Measurements from ENCODE around the gene GLMN.

The GLMN gene
- total RNA-seq, result 9.4 reads per million, percentile 30 among the genes with 10 or more reads in this experiment

DNA sequence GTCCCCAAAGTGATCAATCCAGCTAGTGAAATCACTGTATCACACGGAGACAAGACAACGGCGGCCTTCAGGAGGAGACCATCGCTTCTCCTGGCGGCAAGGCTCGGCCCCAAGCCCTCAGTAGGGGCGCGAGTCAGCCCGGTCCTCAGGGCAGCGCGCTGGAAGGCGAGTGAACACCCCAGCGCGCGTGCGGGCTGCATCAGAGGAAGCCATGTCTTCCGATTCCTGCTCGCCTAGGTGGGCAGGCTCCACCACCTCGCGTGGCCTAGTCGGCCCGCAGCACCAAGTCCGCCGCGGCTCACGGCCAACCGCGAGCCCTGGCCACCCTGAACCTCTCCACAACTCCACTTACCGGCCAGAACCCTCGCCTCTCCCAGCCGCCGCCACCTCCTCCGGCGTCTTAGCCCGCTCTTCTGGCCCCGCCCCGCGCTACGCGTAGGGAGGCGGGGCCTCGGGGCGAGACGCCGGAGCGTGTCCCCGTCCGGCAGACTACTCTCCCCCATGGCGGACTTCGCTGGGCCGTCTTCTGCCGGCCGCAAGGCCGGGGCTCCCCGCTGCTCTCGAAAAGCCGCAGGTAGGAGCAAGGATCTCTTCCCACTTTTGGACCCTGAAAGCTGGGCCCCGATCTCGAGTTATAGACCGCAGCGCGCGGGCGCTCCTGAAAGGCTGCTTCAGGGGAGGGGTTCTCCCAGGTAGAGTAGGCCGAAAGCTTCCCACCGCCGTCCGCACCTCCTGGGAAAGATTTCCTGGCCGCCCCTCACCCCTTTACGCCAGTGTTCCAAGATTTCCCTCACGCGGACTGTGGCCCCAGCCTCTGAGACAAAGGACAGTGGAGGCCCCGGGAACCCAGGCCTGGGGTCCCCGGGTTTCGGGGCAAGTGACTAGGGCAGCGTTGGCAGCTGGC is at the start of gene GLMN, which contains the start of gene RPAP2:
GLMN (minus strand) TSS at position 415 of the 904 bp plus-strand sequence. CDS start 988 bp downstream, outside the sequence.
RPAP2 (plus strand) TSS at position 487 of the 904 bp plus-strand sequence; CDS start at position 502, 15 bp downstream.
- DNase-seq, result peak; percentile 57

DNA sequence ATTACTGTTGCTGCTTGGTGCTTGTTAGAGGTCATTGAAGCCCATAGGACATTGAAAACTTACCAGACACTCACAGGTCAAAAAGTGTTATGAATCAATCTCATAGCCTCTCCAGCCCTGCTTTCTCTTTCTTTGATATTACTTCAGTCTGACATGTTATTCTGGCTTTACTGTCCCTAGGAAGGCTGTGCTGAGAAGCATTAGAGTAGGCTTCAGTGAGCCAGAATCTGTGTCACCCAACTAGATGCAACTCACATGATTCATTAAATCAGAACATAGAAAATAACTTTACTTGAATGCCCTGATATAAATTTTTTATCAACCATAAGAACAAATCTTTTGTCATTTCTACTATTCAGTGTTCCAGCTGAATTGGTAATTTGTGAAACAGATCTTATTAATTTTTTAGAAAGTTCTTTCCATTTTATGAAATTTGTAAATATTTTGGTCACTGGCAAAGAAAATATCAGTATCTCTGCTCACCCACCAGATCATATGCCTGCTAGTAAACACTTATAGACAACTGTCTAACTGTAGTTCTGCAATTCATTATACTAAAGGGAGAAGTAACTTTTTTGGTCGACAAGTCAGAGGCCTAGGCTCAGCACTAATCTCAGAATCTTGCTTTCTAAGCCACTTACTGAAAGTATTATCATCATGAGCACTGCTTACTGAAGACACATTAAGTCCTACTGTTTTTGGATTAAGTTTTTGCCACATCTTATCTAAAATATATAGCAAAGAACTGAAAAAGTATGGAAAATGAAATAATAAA is 48.3 kb upstream of the GLMN start:
- no peak for DNase-seq

GRCh38 chr1:92343061-92343460 is 44.3 kb upstream of the GLMN start:
- no peak for DNase-seq

- DNase-seq, result no peak
These were observed 43.6 kb upstream of the GLMN start for GRCh38 chr1:92342401-92342800.

DNA sequence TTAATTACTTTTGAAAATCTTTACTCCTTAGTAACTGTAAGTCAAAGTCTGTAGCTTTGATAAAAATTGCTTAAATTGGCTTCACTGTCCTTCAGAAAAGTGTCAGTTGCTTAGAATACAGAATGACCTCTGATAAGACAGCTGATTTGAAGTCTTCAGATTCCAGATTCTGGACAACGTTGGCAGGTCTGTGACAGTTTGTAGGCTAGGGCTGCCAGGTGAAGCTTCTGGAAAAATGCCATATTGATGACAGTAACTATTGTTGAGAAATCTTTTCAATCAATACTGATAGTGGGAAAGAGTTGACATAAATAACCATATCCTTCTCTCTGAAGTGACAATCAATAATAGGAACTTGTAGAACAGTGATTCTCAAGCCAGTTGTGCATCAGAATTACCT is 41.4 kb upstream of the GLMN start:
- no peak for DNase-seq

DNA sequence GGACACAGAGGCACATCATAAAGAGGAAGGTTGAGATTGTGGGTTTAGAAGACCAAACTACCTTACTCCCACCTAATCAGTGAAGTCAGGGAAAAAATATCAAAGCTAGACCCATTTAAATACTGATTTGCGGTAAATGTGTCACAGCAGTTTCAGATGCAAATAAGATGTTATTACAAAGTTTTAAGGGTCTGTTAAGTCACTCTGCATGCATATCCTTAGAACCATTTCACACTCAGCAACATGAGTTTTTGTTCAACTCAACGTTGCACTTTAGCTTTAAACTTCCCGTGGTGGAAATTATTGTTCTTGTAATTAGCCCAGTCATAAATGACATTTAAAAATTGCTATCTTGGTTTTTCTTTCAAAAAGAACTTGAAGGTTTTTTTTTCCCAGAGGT is 34.9 kb upstream of the GLMN start:
- no peak for DNase-seq

GRCh38 chr1:92329347-92330129 is 30.8 kb upstream of the GLMN start:
- no peak for DNase-seq

DNA sequence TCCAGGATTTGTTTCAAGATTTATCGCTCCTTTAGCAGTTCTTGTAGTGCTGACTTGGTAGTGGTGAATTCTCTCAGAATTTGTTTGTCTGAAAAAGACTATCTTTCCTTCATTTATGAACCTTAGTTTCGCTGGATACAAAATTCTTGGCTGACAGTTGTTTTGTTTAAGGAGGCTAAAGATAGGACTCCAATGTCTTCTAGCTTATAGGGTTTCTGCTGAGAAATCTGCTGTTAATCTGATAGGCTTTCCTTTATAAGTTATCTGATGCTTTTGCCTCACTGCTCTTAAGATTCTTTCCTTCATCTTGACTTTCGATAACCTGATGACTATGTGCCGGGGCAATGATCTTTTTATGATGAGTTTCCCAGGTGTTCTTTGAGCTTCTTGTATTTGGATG is 29.0 kb upstream of the GLMN start:
- DNase-seq, result no peak

- DNase-seq, result no peak
These were observed 27.9 kb upstream of the GLMN start for GRCh38 chr1:92326681-92327080.

DNA sequence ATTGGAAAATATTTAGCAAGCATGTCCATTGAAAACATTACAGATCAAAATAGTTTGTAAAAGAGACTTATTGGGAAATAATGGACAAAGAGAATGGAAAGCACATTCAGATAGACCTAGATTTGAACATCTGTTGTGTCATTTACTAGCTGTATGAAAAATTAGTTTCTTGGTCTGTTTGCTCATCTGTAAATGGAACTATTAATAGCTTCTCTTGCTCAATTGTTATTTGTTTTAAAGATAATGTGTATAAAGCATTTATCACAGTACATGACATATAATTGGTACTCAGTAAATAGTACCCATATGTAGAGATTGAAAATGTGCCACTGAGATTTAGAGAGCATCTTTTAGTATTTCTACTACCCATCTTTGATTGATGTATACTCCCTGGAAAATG is 26.0 kb upstream of the GLMN start:
- no peak for DNase-seq

DNA sequence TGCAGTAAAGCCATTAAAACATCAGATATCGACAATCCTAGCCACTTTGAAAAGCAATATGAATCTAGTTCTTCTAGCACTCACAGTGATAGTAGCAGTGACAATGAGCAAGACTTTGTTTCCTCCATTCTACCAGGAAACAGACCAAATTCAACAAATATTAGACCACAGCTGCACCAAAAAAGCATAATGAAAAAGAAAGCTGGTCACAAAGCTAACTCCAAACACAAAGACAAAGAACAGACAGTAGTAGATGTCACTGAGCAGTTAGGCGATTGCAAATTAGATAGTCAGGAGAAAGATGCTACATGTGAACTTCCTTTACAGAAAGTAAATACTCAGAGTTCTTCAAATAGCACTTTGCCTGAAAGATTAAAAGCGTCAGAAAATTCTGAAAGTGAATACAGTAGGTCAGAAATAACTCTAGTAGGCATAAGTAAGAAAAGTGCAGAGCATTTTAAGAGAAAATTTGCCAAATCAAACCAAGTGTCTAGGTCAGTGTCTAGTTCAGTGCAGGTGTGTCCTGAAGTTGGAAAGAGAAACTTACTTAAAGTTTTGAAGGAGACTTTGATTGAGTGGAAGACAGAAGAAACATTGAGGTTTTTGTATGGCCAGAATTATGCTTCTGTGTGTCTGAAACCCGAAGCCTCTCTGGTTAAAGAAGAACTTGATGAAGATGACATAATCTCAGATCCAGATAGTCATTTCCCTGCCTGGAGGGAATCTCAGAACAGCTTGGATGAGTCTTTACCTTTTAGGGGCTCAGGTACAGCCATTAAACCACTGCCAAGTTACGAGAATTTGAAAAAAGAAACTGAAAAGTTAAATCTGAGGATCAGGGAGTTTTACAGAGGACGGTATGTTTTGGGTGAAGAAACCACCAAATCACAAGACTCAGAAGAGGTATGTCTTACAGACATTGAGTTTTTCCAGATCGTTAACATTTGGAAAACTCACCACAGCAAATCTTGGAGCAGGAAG is 25.0 kb upstream of the GLMN start:
- no peak for DNase-seq

- no peak for DNase-seq
These were observed 19.2 kb upstream of the GLMN start for GRCh38 chr1:92317836-92318493.

GRCh38 chr1:92315766-92316599 is 17.2 kb upstream of the GLMN start:
- DNase-seq, result peak; percentile 31

GRCh38 chr1:92314024-92314423 is 15.2 kb upstream of the GLMN start:
- no peak for DNase-seq

GRCh38 chr1:92310185-92310597 is 11.4 kb upstream of the GLMN start:
- DNase-seq, result no peak

DNA sequence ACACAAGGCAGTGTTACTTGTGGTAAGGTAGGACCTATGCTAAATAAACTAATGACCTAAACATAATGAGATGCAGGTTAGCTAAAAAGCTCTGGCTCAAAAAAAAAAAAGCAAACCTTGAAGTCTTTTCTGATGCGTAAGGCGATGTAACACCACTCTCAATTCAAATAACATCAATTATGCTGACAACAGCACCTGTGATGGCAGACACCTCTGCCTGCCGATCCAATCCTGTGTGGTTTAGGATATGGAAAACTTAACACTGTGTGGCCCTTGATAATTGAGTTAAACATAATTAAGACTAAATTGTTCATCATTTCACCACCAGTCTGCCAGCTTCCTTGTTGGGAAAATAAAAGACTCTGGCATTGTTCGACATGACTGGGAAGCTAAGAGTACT is 9.2 kb upstream of the GLMN start:
- no peak for DNase-seq

GRCh38 chr1:92306020-92306419 is 7.2 kb upstream of the GLMN start:
- no peak for DNase-seq

DNA sequence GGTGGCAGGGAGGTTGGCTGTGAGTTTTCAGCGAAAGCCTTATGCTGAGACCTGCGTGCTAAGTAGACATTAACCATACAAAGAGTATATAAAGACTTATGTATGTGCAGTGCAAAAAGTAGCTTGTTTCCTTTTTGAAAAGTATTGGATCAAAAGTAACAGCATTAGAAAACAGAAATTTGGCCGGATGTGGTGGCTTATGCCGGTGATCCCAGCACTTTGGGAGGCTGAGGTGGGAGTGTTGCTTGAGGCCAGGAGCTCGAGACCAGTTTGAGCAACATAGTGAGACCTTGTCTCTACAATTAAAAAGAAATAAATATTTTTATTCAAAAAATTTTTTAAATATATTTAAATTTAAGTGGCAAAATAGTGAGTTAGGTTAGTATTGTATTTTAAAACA is 2.2 kb upstream of the GLMN start:
- no peak for DNase-seq

GRCh38 chr1:92299477-92300150 is 827 bp upstream of the GLMN start:
- DNase-seq, result no peak

DNA sequence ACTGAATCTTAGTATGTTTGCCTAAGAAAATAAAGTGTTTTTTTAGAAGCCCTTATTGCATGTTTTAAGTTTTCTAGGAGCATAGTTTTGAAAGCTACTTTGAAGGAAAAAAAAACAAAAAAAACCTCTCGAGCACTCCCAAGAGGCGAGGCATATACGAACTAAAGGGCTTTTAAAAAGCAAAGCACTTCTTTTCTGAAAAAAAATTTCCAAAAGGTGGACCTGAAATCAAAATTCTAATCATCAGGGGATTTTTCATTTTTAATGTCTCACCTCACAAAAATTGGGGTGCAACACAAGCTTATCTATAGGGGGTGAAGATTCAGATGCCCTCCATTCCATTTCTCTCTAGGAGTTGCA is 594 bp downstream of the GLMN start:
- DNase-seq, result no peak

All from effector CD4-positive, alpha-beta T cell (primary cell).